CD4-positive, CD25-positive, alpha-beta regulatory T cell (primary cell): ENCODE data around the gene FKBP4. TPM values are rescaled to one million over a fixed set of nuclear protein-coding genes. Genes with fewer than 3 reads are reported as not detected.

Source experiments
- ATAC-seq, 2 donors: fragments of 150-1000 bp; cut with Tn5 transposase; one replicate each; pipeline ENCODE4 v1.10.0; 2021; ENCODE audit warnings: low read depth in 2 of 2, moderate number of reproducible peaks in 2 of 2, moderate library complexity in 1 of 2
- DNase-seq, 3 donors: peaks; one replicate each; pipeline versions ENCODE4 v3.0.0 to v3.0.0-alpha.2; 2012 to 2022; ENCODE audit warnings: mixed read lengths in 1 of 3
- H3K27ac ChIP-seq: one replicate; pipeline ENCODE4 v1.7.0; 2013; ENCODE audit warnings: mild to moderate bottlenecking, low read length; ENCODE audit not compliant: insufficient read depth, poor library complexity, severe bottlenecking
- H3K27me3 ChIP-seq: one replicate; pipeline ENCODE4 v1.7.0; 2013; ENCODE audit warnings: low read length; ENCODE audit not compliant: control insufficient read depth, insufficient read depth
- H3K36me3 ChIP-seq: one replicate; pipeline ENCODE4 v1.7.0; 2013; ENCODE audit warnings: mild to moderate bottlenecking, low read length, moderate library complexity; ENCODE audit not compliant: control insufficient read depth, insufficient read depth
- H3K4me1 ChIP-seq: 2 replicates; pipeline ENCODE4 v1.7.0; 2013; ENCODE audit warnings: mild to moderate bottlenecking, low read length; ENCODE audit not compliant: insufficient read depth, control insufficient read depth, poor library complexity, severe bottlenecking
- H3K4me3 ChIP-seq: one replicate; pipeline ENCODE4 v1.7.0; 2013; ENCODE audit warnings: low read depth, mild to moderate bottlenecking, low read length, moderate library complexity
- H3K9me3 ChIP-seq, 2 experiments: 1 replicate in 1 of 2; 2 replicates in 1 of 2; pipeline ENCODE4 v1.7.0; 2013; ENCODE audit warnings: low read length in 2 of 2, mild to moderate bottlenecking in 1 of 2, moderate library complexity in 1 of 2; ENCODE audit not compliant: control insufficient read depth in 2 of 2
- H3K27ac Mint-ChIP-seq, 3 donors: one replicate each; pipeline ENCODE4 v1.8.0; 2020 to 2022; ENCODE audit warnings: mild to moderate bottlenecking in 3 of 3, mixed read lengths in 3 of 3, moderate library complexity in 2 of 3
- H3K27me3 Mint-ChIP-seq: one replicate; pipeline ENCODE4 v1.8.0; 2022; ENCODE audit warnings: mild to moderate bottlenecking, mixed read lengths
- H3K36me3 Mint-ChIP-seq: one replicate; pipeline ENCODE4 v1.8.0; 2020; ENCODE audit warnings: mixed read lengths
- H3K4me1 Mint-ChIP-seq, 4 donors: one replicate each; pipeline ENCODE4 v1.8.0; 2020 to 2022; ENCODE audit warnings: mixed read lengths in 4 of 4, mild to moderate bottlenecking in 1 of 4
- H3K4me3 Mint-ChIP-seq, 4 donors: one replicate each; pipeline ENCODE4 v1.8.0; 2020 to 2022; ENCODE audit warnings: mild to moderate bottlenecking in 4 of 4, mixed read lengths in 4 of 4, moderate library complexity in 3 of 4
- H3K9me3 Mint-ChIP-seq, 7 donors: one replicate each; pipeline ENCODE4 v1.8.0; 2020 to 2022; ENCODE audit warnings: mixed read lengths in 7 of 7, mild to moderate bottlenecking in 3 of 7, moderate library complexity in 2 of 7
- polyA plus RNA-seq, 4 donors: library from polyadenylated mRNA; unstranded; fragments of 300-500 nt; fragmentation: Illumina TruSeq; gene quantifications; one replicate each; pipeline ENCODE4 v1.2.3, GENCODE V29; 2021
- total RNA-seq: library from RNA; stranded (reverse); gene quantifications from one replicate; pipeline ENCODE4 v1.2.3, GENCODE V29; 2022

FKBP4 gene
- total and polyA plus RNA-seq, 5 donors from 2014 or later, result 22.0 to 46.6 (median 29.3) TPM

DNA sequence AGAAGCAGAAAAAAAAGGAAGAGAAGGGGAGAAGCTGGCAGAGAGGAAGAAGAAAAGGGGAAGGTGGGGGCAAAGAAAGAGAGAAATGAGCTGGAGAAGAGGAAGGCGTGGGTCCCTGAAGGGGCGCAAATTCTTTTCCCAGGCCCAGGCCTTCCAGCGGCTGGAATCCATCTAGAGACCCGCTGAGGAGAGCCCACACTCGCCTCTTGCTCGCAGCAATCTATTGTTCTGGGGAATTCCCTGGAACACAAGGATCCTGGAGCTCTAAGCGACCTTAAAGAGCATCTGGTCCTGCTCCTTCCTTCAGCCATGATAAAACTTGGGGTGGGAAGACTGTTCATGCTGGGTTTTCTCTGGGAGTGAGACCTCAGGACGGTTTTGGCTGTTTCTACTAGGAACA is 41.2 kb upstream of the FKBP4 start:
- H3K4me3 ChIP-seq, result no peak overlapping the region
- H3K9me3 ChIP-seq, result no peaks in the 10 kb centered on the region
- Mint-ChIP-seq H3K4me3 (no peak overlapping the region), H3K9me3 (peaks cover 0 to 4% (median under 1%) of the 10 kb centered on the region in 7 donors), H3K27ac (peak overlapping the region in 1 of 3 donors; percentile 69), H3K27me3 (peaks cover 44% of the 10 kb centered on the region), H3K4me1 (no peaks in the 10 kb centered on the region), H3K36me3 (peaks cover 5% of the 10 kb centered on the region)
- H3K36me3 ChIP-seq, result no peaks in the 10 kb centered on the region
- H3K4me1 ChIP-seq, result no peaks in the 10 kb centered on the region
- H3K27me3 ChIP-seq, result peaks cover 8% of the 10 kb centered on the region
- H3K27ac ChIP-seq, result no peak overlapping the region
- ATAC-seq, result no peak
- no peak for DNase-seq

DNA sequence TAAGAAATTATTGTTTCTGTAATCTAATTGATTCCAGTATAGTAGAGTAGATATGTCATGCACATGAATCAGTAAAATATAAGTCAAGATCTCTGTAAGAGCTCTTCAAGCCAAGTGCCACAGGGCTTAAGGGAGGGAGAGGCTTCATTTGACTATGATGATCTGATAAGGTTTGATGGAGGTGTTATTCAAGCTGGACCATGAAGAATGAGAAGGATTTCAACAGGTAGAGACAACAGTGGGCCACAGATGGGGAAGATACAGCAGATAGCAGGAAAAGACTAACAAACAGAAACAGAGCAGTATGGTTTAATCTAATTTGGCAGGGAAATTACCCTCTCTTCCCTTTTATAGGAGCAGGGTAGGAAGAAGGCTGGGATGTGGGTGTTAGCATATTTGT is 40.6 kb upstream of the FKBP4 start:
- peaks cover 44% of the 10 kb centered on the region for H3K27me3 Mint-ChIP-seq
- H3K27me3 ChIP-seq, result peaks cover 8% of the 10 kb centered on the region

DNA sequence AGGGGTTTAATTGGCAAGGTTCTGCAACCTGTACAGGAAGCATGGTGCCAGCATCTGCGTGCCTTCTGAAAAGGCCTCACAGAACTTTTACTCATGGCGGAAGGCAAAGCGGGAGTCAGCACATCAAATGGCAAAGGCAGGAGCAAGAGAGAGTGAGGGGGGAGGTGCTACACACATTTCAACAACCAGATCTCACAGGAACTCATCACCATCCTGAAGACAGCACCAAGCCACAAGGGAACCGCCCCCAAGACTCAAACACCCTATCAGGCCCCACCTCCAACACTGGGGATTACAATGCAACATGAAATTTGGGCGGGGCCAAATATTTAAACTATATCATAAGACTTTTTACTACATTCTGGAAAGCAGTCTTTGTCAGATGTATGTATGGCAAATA is 38.0 kb upstream of the FKBP4 start:
- no peak overlapping the region for H3K27ac ChIP-seq
- H3K4me3 ChIP-seq, result no peak overlapping the region
- peaks cover 4% of the 10 kb centered on the region for H3K27me3 ChIP-seq
- peaks cover 35% of the 10 kb centered on the region for H3K27me3 Mint-ChIP-seq
- no peak for ATAC-seq
- H3K4me3 Mint-ChIP-seq, result no peak overlapping the region
- peaks cover 5% of the 10 kb centered on the region for H3K36me3 Mint-ChIP-seq
- no peaks in the 10 kb centered on the region for H3K4me1 Mint-ChIP-seq
- no peak overlapping the region for H3K27ac Mint-ChIP-seq
- H3K9me3 ChIP-seq, result no peaks in the 10 kb centered on the region
- no peaks in the 10 kb centered on the region for H3K4me1 ChIP-seq
- H3K9me3 Mint-ChIP-seq, result peaks cover 0 to 4% (median 1%) of the 10 kb centered on the region in 7 donors
- no peak for DNase-seq
- H3K36me3 ChIP-seq, result no peaks in the 10 kb centered on the region

More for the DNA sequence above, 40.6 kb upstream of the FKBP4 start:
- peaks cover 5% of the 10 kb centered on the region for H3K36me3 Mint-ChIP-seq
- DNase-seq, result no peak
- H3K4me3 Mint-ChIP-seq, result no peak overlapping the region
- no peak overlapping the region for H3K27ac ChIP-seq
- no peaks in the 10 kb centered on the region for H3K9me3 ChIP-seq
- no peak overlapping the region for H3K27ac Mint-ChIP-seq
- H3K4me3 ChIP-seq, result no peak overlapping the region
- no peaks in the 10 kb centered on the region for H3K36me3 ChIP-seq
- no peak for ATAC-seq
- H3K9me3 Mint-ChIP-seq, result peaks cover 0 to 4% (median 1%) of the 10 kb centered on the region in 7 donors
- H3K4me1 Mint-ChIP-seq, result no peaks in the 10 kb centered on the region
- no peaks in the 10 kb centered on the region for H3K4me1 ChIP-seq

DNA sequence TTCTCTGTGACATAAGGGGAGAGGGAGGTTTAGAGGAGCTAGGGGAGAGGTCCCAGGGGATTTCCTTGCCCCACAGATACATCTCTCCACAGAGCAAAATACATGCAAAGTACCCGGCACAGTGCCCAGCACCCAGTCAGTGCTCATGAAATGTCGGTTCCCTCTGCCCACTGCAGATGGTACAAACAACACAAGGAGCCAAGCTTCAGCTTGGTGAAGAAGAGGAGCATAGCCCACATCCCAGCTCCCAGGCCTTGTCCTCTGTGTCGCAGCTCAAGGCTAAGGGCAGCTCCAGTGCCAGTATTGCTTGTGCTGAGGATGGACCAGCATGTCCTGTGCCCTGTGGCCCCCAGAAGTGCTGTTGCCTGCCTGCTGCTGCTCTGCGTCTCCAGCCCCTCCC is 35.0 kb upstream of the FKBP4 start:
- DNase-seq (no peak), ATAC-seq (no peak)
- Mint-ChIP-seq H3K27me3 (peaks cover 20% of the 10 kb centered on the region), H3K9me3 (peaks cover 0 to 2% (median 0%) of the 10 kb centered on the region in 7 donors), H3K4me1 (no peaks in the 10 kb centered on the region), H3K27ac (no peak overlapping the region), H3K36me3 (peaks cover 5% of the 10 kb centered on the region), H3K4me3 (no peak overlapping the region)
- Histone ChIP-seq H3K9me3 (no peaks in the 10 kb centered on the region), H3K27ac (no peak overlapping the region), H3K27me3 (peaks cover 4% of the 10 kb centered on the region), H3K4me1 (no peaks in the 10 kb centered on the region), H3K4me3 (no peak overlapping the region), H3K36me3 (no peaks in the 10 kb centered on the region)

DNA sequence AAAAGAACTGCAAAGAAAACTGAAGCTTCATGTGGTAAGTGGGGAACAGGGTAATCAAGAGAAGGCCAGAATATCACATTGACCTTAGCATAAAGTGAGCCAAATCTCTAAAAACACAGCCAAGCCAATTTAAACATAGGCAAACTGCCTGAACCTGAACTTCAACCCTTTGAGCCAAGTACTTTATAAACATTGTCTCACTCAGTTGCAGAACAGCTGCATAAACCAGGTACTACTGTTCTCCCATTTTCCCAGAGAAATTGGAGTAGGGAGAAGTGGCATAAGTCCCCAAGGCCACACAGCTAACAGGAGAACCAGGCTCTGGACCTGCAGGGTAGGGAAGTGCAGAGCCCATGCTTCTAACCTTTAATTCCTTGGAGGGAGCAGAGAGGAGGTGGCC is 30.4 kb upstream of the FKBP4 start:
- H3K27me3 Mint-ChIP-seq, result peaks cover 4% of the 10 kb centered on the region
- H3K9me3 ChIP-seq, result no peaks in the 10 kb centered on the region
- H3K9me3 Mint-ChIP-seq, result no peaks in the 10 kb centered on the region
- no peak overlapping the region for H3K27ac Mint-ChIP-seq
- peaks cover 0 to 6% (median 2%) of the 10 kb centered on the region in 4 donors for H3K4me1 Mint-ChIP-seq
- no peak overlapping the region for H3K27ac ChIP-seq
- H3K4me3 Mint-ChIP-seq, result no peak overlapping the region
- ATAC-seq (no peak), DNase-seq (no peak)
- no peaks in the 10 kb centered on the region for H3K27me3 ChIP-seq
- no peak overlapping the region for H3K4me3 ChIP-seq
- no peaks in the 10 kb centered on the region for H3K36me3 Mint-ChIP-seq
- H3K36me3 ChIP-seq, result no peaks in the 10 kb centered on the region
- no peaks in the 10 kb centered on the region for H3K4me1 ChIP-seq

DNA sequence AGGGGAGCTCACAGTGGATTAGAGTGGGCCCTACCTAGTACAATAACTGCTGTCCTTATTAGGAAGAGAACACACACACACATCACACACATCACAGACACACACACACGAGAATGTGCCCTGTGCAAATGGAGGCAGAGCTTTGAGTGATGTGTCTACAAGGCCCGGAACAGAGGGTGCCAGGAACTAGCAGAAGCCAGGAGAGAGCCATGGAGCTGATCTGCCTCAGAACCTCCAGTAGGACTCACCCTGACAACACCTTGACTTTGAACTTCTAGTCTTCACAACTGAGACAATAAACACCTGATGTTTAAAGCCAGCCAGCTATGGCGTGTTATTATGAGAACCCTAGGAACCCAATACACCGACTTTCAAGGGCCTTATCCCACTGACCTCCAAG is 29.7 kb upstream of the FKBP4 start:
- peaks cover 0 to 6% (median 2%) of the 10 kb centered on the region in 4 donors for H3K4me1 Mint-ChIP-seq
- ATAC-seq, result no peak
- Histone ChIP-seq H3K9me3 (no peaks in the 10 kb centered on the region), H3K4me1 (no peaks in the 10 kb centered on the region), H3K27me3 (no peaks in the 10 kb centered on the region), H3K27ac (no peak overlapping the region), H3K36me3 (no peaks in the 10 kb centered on the region), H3K4me3 (no peak overlapping the region)
- no peak for DNase-seq
- no peak overlapping the region for H3K4me3 Mint-ChIP-seq
- H3K27me3 Mint-ChIP-seq, result peaks cover 4% of the 10 kb centered on the region
- no peaks in the 10 kb centered on the region for H3K36me3 Mint-ChIP-seq
- H3K9me3 Mint-ChIP-seq, result no peaks in the 10 kb centered on the region
- no peak overlapping the region for H3K27ac Mint-ChIP-seq

DNA sequence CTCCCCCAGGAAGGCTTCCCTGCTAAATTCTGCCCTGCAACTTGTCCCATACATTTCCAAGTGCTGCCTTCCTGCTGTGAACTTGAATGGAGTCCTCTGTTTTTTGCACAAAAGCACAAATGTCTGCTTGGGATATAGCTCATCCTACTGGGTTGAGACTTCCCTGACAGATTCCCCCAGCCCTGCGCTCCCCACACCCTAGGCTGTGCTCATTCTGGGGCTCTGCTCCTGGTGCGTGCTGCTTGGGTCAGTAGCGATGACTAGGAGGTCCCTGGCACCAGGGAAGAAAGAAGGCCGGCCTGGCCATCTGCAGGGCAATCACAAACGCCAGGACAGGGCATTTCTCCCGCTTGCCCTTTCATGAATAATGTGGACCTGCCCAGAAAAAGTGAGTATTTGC is 29.2 kb upstream of the FKBP4 start:
- H3K27ac Mint-ChIP-seq, result no peak overlapping the region
- H3K4me1 Mint-ChIP-seq, result peaks cover 0 to 6% (median 2%) of the 10 kb centered on the region in 4 donors
- H3K36me3 Mint-ChIP-seq, result peaks cover 2% of the 10 kb centered on the region
- H3K9me3 Mint-ChIP-seq, result peaks cover 0 to 3% (median 0%) of the 10 kb centered on the region in 7 donors
- H3K4me3 Mint-ChIP-seq, result peak overlapping the region in 1 of 4 donors; percentile 32
- H3K36me3 ChIP-seq, result no peaks in the 10 kb centered on the region
- ATAC-seq (no peak), DNase-seq (no peak)
- H3K27me3 ChIP-seq, result no peaks in the 10 kb centered on the region
- no peak overlapping the region for H3K27ac ChIP-seq
- peaks cover 4% of the 10 kb centered on the region for H3K27me3 Mint-ChIP-seq
- H3K4me1 ChIP-seq, result no peaks in the 10 kb centered on the region
- H3K9me3 ChIP-seq, result no peaks in the 10 kb centered on the region
- H3K4me3 ChIP-seq, result no peak overlapping the region

DNA sequence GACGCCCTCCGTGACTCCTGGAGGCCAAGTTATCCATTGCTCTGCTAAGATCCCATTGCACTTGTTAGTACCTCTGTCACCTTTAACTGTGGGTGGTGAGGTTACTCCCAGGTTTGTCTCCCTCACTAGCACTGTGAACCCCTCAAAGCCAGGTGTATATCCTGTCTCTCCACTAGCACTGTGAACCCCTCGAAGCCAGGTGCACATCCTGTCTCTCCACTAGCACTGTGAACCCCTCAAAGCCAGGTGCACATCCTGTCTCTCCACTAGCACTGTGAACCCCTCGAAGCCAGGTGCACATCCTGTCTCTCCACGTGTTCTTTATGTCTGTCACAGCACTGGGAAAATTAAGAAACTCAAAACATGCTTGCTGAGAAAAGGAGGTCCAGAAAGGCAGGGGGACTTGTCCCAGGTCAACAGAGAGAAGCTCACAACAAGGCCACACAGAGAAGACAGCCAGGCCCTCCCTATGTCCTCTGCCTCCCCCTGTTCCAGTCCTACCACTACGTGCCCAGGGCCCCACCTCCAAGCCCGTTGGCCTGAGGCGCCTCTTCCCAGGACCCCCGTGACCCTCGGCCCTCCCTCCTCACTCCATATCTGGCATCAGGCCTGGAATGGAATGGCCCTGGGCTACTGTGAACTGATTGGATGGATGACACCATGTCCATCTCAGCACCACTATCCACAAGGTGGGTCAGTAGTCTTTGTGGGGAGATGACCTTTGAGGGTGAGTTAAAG is 26.4 kb upstream of the FKBP4 start:
- H3K27me3 ChIP-seq, result no peaks in the 10 kb centered on the region
- peak overlapping the region in 1 of 3 donors; percentile 48 for H3K27ac Mint-ChIP-seq

More for the DNA sequence above, 26.4 kb upstream of the FKBP4 start:
- Histone ChIP-seq H3K4me3 (no peak overlapping the region), H3K9me3 (no peaks in the 10 kb centered on the region), H3K36me3 (no peaks in the 10 kb centered on the region), H3K27ac (no peak overlapping the region), H3K4me1 (no peaks in the 10 kb centered on the region)
- ATAC-seq, result peak in 1 of 2 donors; percentile 44
- Mint-ChIP-seq H3K9me3 (peaks cover 0 to 4% (median 0%) of the 10 kb centered on the region in 7 donors), H3K4me3 (no peak overlapping the region), H3K36me3 (peaks cover 3% of the 10 kb centered on the region), H3K27me3 (peaks cover 4% of the 10 kb centered on the region), H3K4me1 (peaks cover 0 to 6% (median 2%) of the 10 kb centered on the region in 4 donors)
- no peak for DNase-seq
